CD4-positive, alpha-beta T cell treated with Interleukin-21 for 1 hour (primary cell): ENCODE results near the gene SNRNP35.
"Not testable (repeated sequence)": the region's sequence is repeated elsewhere in the genome, so short reads cannot be mapped to it uniquely, and the experiment has no call there.

Experiments
- DNase-seq: peaks from one replicate; pipeline ENCODE4 v3.0.0-alpha.2; 2020

SNRNP35 gene

DNA sequence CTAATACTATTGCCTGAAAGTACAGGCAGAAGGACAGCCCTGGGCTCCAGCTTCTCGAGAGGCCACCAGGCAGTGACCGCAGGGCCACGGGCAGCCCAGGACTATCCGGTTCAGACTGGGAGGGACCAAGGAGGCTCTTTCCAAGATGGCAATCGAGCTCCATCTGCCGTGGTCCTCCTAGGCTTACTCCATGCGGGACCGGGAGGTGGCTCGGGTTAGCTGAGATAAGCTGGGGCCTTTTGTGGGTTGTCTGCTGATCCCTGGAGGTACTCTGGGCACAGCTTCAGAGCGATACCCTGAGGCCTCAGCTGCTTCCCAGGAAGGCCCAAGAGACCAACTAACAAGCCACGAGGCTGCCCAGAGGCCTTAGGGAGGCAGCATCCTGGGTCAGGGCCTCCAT lies 33.1 kb downstream of the SNRNP35 start:
- no peak for DNase-seq

DNA sequence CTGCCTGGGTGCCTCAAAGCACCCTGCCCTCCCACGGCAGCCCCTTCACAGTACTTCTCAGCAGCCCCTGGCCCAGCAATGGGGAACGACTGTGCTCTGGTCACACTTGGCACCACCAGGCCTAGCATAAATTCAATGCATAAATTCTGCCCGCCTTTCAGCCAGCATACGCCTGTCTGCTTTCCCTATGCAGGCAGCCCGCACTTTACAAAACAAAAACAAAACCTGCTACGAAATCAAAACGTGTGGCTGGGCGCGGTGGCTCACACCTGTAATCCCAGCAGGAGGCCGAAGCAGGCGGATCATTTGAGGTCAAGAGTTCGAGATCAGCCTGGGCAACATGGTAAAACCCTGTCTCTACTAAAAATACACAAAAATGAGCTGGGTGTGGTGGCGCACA lies 33.5 kb downstream of the SNRNP35 start:
- no peak for DNase-seq

DNA sequence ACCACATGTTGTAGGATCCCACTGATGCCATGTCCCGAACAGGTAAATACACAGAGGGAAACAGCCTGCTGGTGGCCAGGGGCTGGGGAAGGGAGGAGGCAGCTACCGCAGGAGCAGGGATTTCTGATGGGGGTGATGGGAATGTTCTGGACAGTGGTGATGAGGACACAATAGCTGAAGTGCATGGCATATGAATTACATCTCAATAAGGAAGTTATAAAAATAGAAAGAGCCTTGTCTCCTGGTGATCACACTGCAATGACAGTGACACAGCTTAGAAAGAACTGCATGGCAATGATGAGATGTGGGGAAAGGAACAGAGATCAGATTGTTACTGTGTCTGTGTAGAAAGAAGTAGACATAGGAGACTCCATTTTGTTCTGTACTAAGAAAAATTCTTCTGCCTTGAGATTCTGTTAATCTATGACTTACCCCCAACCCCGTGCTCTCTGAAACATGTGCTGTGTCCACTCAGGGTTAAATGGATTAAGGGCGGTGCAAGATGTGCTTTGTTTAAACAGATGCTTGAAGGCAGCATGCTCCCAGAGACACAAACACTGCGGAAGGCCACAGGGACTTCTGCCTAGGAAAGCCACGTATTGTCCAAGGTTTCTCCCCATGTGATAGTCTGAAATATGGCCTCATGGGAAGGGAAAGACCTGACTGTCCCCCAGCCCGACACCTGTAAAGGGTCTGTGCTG lies 34.5 kb downstream of the SNRNP35 start:
- DNase-seq, result not testable (repeated sequence)

DNA sequence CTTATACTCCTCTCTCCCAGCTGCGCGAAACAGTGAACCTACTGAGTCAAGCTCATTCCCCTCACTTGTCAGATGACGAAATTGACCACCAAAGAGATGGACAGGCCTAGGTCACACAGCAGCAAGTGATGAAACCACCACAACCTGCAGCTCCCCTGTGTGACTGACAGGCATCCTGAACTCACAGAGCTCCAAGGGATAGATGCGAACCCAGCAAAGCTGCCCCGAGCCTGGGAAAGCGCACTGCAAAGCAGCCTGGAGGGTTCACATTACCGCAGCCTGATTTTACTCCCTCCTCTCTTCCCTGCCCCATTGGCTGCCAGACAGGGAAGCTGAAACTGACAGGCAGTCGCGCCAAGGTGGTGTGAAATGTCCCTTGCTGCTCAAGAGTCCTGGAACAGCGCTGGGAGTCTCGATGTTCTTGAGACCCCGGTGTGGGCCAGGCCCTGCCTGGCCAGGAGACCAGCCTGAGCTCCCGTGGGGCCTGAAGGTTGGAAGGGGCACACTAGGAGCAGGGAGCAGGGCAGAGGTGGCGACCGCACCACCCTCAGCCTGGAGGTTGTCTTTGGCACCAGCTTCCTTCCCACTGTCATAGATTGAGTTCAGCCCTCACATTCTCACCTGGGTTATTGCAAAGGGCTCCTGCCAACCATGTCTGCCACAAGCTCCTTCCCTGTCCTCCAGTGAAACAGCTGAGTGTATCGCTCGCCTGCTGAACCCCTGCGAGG lies 36.3 kb downstream of the SNRNP35 start:
- DNase-seq, result no peak

DNA sequence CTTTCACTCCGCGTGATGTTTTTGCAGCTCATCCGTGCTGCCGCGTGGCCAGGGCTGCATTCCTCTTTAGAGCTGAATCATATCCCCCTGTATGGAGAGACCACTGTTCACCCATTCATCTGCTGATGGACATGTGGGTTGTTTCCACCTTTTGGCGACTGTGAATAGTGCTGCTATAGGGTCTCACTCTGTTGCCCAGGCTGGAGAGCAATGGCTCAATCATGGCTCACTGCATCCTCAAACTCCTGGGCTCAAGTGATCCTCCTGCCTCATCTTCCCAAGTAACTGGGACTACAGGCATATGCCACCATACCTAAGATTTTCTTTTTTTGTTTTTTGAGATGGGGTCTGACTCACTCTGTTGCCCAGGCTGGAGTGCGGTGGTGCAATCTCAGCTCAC lies 39.1 kb downstream of the SNRNP35 start:
- DNase-seq, result no peak

DNA sequence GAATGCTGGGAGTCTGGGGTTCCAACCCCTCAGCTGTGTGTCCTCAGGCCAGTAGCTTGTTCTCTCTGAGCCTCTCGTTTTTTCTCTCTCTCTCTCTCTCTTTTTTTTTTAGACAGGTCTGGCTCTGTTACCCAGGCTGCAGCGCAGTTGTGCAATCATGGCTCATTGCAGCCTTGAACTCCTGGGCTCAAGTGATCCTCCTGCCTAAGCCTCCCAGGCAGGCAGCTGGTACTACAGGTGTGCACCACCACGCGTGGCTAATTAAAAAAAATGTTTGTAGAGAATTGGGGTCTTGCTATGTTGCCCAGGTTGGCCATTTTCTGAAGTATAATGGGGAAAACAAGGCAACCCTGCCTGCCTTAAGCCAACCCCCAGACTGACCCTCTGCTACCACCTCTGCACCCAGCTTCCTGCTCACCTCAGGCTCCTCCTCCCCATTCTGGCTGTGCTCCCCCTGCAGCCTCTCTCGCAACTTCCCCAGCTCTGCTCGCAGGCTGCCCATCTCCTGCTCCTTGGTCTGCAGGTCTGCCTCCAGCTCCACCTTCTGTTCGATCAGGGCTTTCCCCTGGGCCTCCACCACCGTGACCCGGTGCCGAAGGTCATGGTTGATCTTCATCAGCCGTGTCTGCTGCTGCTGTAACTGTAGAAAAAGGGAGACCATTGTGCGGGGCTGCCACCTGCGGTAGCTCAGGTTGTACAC lies 40.3 kb downstream of the SNRNP35 start:
- DNase-seq, result no peak

DNA sequence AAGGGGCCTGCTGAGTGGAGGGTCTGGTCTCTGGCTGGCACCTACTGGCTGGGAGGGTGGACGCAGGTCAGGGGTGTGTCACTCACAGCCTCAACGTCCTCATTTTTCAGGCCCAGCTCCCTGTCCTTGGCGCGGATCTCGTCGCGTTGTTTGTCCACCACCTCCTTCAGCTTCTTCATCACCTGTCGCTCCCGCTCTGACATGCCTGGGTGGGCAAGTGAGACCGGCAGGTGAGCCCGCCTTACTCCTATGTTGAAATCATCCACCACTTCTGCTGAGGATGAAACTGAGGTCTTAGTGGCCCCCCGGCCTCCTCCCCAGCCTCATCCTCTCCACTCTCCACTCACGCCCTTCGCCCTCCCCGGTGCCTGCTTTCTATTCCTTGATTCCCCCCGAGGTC lies 41.4 kb downstream of the SNRNP35 start:
- no peak for DNase-seq

DNA sequence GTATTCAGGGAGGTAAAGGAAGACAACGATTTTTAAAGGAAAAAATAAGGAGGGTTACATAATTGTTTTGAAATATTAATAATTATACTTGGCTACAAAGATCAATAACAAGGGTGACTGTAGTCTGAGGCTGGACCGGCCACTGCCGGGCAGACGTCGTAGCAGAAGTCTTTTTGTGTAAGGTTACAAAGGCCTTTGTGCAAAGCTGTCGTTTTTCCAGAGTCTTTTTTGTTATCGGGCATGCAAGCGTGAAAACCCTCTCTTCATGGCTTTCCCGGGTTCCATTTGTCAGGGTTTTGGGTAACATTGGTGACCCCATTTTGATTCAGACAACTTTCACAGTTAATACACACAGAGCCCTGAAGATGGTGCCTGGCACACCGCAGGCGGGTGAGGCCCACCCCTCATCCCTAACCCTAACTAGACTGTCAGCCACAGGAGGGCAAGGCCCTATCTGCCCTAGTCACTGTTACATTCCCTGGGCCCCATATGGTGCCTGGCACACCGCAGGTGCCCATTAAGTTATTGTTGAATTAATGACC lies 44.3 kb downstream of the SNRNP35 start:
- no peak for DNase-seq

DNA sequence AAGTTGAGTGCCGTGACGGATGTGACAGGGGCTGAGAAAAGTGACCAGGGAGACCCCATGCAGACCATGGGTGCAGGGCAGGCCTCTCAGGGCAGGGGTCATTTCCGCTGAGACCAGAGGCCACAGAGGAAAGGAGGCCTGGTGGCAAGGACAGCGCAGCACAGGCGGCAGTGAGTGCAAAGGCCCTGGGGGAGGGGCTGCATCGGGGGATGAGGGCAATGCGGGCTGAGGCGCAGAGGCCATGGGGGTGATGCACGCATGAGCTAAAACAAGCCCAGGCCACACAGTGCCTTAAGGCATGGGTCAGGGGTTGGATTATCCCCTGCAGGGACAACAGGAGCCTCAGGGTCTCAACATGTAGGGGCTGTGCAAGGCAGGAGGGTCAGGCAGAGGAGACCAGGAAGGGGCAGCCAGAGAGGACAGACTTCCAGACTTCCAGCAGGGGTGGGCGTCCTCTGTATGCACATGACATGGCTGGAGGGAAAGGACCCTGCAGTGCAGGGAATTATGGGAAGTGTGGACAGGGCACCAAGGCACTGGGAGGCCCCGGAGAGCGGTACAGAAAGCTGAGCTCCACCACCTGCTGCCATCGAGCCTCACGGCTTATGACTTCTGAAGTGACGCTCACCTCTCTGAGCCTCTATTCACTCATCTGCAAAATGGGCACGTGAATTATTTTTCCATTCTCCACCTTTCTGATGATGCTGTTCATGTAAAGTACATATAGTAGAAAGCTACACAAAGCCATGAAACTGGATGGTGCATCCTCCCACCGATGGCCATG lies 48.3 kb downstream of the SNRNP35 start:
- no peak for DNase-seq

DNA sequence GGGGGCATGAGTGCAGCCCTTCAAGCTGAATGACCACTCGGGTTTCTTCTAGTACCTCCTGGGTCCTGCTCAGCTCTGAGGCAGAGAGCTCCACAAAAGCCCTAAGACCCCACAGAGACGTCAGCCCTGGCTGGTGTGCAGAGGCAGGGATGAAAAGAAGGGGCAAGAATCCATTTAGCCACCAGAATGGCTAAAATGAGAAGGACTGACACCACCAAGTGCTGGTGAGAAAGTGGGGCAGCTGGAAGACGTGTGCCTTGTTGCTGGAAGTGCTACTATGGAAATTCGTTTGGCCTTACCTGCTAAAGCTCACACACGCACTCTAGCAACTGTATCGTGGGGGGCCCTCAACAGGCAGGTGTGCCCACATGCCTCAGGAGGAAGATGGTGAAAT lies 48.9 kb downstream of the SNRNP35 start:
- DNase-seq, result no peak

DNA sequence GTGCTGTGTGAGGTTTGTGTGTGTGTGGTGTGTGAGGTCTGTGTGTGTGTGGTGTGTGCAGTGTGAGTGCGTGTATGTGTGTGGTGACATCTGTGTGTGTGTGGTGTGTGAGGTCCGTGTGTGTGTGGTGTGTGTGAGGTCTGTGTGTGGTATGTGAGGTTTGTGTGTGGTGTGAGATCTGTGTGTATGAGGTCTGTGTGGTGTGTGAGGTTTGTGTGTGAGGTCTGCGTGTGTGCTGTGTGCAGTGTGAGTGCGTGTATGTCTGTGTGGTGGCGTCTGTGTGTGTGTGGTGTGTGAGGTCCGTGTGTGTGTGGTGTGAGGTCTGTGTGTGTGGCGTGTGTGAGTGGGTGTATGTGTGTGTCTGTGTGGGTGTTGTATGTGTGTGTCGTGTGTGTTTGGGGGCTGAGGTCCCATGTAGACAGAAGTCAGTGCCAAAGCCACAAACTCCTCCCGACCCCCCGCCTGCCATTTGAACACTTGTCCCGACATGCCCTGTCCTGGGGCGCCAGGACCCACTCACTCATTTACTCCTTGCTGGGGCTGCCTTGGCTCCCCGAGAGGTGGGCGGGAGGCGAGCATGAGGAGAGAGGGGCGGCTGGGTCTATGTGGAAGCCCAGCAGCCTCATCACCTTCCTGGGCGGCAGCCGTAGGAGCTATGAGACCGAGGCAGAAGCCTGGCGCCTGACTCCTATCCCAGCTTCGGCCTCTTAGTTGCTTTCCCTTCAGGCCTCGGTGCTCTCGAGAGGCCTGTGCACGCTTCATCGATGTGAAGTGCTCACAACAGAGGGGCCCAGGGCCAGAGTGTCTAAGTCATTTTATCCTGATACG lies 55.1 kb downstream of the SNRNP35 start:
- DNase-seq, result no peak

DNA sequence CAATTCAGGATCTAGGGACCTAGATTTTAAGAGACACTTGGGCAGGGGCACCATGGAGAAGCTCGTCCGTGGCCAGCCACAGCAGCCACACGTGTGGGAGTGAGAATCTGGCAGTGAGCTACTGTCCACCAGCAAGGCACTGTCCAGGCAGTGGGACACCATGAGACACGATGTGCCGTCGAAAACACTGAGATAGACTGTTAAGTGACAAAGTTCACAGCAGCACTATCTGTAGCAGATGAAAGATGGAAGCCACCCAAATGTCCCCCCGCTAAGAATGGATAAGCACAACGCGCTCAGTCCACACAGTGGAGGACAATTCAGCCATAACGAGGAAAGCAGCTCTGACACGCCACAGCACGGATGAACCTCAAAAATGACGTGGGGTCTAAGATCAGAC lies 55.9 kb downstream of the SNRNP35 start:
- no peak for DNase-seq

DNA sequence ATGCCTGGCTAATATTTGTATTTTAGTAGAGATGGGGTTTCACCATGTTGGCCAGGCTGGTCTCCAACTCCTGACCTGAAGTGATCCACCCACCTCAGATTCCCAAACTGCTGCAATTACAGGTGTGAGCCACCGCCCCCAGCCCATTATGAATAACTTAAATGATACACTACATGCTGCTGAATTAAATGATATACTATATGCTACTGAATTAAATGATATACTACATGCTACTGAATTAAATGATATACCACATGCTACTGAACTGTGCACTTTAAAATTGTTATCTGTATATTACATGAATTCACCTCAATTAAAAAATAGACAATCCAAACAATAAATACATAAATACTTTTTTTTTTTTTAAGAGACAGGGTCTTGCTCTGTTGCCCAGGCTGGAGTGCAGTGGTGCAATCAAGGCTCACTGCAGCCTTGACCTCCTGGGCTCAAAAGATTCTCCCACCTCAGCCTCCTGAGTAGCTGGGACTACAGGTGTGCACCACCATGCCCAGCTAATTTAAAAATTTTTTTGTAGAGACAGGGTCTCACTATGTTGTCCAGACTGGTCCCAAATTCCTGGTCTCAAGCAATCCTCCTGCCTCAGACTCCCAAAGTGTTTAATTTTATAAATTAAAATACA lies 56.8 kb downstream of the SNRNP35 start:
- DNase-seq, result not testable (repeated sequence)

DNA sequence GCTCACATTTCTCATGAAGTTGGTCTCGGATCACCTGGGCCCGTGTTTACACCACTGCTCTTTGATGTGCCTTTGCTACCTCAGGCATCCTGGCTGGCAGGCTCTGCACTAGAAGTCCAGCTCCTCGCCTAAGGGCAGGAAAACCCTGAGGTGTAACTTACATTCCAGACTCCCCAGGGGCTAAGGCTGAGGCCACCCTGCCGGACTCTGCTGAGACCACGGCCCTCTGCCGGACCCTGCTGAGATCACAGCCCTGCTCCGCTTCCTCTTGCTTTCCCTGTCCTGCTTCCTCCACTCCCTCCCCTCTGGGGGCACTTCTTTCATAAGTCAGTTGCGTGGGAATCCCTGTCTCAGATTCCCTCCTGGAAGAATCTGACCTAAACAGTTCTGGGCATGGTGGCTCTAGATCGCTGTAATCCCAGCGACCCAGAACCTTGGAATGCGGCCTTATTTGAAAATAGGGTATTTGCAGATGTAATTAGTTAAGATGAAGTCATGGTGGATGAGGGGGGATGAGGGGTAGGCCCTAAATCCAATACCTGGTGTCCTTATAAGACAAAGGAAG lies 58.4 kb downstream of the SNRNP35 start:
- no peak for DNase-seq
